Vagina (tissue), 2 donors: ENCODE data around the gene ZSCAN12.

Source experiments
- CTCF ChIP-seq, 3 experiments: fragments of 450-650 bp in 2 of 3; fragments of 200-600 bp in 1 of 3; sonication (generic) in 1 of 3; IDR thresholded peaks; one replicate each; pipeline ENCODE4 v1.5.1; 2017 to 2019; ENCODE audit warnings: antibody characterized with exemption in 3 of 3, mild to moderate bottlenecking in 2 of 3, moderate library complexity in 2 of 3
- POLR2A ChIP-seq, 2 donors: fragments of 450-650 bp; IDR thresholded peaks; one replicate each; pipeline ENCODE4 v1.6.1; 2017; ENCODE audit warnings: antibody characterized with exemption in 2 of 2, mild to moderate bottlenecking in 2 of 2, moderate library complexity in 2 of 2

GRCh38 chr6:28353981-28354676 lies 45.4 kb downstream of the ZSCAN12 start:
- TF ChIP-seq CTCF (IDR thresholded peaks at IDR 0.05), result no peak
- no peak for TF ChIP-seq POLR2A (IDR thresholded peaks at IDR 0.05)
